HG02759 (cell line): ENCODE data around the gene ACVRL1.

Experiments
- ATAC-seq: cut with Tn5 transposase; IDR thresholded peaks from one replicate; pipeline ENCODE4 v1.9.1; 2021; ENCODE audit warnings: mild to moderate bottlenecking, moderate library complexity; ENCODE audit not compliant: unreplicated experiment

ACVRL1 gene

DNA sequence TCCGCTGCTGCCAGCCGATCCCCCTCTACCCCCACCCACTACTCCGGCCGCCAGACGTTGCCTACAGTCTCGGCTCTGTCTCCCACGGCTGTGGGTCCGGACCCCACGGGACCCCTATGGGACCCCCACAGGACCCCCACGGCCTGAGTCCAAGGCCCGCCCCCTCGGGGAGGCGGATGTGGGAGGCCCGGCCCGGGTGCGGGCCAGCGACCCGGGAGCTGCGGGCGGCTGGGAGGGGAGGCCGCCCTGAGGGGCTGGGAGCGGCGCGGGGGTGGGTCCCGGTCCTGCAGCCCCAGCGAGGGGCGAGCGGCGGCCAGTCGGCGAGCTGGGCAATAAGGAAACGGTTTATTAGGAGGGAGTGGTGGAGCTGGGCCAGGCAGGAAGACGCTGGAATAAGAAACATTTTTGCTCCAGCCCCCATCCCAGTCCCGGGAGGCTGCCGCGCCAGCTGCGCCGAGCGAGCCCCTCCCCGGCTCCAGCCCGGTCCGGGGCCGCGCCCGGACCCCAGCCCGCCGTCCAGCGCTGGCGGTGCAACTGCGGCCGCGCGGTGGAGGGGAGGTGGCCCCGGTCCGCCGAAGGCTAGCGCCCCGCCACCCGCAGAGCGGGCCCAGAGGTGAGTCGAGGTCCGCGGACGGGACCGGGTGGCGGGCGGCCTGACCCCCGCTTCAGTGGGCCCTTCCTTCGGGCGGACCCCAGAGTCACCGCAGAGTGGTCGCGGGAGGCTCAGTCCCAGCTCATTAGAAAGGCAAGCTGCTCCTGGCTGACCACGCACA, at the start of gene ACVRL1:
Gene ACVRL1, plus strand, starts transcription at position 422 of the 773 bp plus-strand sequence. CDS start 4,971 bp downstream, outside the sequence.
- no peak for ATAC-seq

DNA sequence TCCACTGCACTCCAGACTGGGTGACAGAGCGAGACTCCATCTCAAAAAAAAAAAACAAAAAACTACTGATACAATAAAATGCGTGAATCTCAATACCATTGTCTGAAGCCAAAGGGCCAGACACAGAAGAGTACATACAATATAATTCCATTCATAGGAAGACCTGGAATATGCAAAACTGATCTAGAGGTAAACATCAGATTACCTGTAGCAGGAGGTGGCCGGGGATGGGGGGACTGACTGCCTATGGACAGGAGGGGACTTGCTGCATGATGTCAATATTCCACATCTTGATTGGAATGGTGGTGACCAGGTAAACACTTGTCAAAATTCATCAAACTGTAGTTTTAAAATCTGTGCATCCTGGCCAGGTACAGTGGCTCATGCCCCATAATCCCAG, 46.3 kb upstream of the ACVRL1 start:
- ATAC-seq: no peak

DNA sequence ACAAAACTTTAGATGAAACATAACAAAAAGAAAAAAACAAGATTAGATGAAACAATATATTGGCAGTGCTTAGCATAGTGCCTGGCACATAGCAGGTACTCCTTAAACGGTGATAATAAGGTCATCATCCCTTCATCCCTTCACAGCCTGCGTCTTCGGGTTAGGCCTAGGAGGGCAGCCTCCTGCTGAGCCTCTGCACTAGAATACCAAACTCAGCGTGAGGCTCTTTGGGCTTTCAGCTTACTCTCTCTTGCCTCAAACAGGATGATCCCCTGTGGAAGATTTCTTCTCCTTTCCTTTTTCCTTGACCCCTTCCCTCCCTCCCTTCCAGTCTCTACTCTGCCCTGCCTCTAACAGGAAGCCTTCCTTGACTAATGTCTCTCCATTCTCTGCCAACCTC, 44.4 kb upstream of the ACVRL1 start:
- ATAC-seq: no peak

DNA sequence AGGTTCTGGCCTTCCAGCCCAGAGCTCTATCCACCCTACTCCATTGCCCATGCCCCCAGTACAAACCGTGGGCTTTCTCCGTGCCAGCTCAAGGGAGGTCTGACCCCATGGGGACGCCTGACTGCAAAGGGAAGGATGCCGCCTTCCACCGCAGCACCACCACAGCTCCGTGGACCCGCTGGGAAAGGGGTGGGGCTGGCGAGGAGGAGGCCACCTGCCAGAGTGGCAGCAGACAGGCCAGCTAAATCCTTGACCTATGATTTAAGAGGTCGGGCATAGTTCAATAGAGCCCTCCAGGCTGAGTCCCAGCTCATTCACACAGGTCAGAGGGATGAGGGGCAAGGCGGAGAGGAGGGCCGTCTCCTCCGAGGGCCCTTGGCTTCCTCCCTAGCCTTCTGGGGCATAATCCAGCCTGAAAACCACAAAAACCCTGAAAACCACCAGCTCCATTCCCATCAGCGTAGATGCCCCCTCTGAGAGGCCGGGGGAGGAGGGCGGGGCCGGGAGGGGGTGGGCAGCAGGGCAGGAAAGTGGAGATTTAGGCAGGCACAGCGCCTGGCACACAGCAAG, 43.9 kb upstream of the ACVRL1 start:
- ATAC-seq: no peak

DNA sequence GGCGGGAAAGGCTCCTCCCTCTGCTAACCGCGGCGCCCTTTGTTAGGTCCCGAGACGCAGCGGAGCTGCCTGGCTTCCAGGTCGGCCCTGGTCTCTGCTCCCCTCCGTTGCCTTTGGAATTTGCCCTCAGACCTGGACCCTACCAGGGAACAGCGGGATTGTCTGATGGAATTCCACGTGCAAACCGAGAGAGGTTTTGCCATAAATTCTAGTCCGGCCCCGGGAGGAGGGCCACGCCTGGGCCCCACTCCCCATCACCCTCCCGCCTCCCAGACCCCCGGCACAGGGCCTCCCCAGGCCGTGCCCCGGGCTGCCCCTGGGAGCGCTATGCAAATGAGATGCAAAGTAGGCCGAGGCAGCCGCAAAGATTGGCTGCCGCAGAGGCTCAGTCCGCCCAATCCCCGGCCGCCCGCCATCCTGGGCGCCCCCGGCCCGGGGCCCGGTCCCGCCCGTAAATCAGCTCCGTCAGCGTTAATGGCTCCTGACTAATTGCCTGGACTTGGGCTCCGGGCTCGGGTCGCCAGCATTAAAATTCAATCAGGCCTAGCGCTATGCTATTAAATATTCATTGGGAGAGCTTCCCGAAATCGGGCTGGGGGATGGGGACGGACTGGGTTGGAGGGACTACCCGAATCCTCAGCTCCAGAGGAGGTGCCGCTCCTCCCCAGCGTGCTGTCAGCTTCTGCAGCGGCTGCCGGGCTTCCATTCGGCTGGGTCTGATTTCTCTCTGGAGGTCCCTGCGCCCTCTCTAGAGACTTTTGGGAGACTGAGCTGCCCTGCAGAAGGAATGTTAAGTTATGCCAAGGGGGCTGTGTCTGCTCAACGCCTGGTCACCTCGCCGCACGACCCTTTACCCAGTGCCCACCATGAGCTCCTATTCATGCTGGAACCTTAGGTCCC, 43.1 kb upstream of the ACVRL1 start:
- no peak for ATAC-seq

DNA sequence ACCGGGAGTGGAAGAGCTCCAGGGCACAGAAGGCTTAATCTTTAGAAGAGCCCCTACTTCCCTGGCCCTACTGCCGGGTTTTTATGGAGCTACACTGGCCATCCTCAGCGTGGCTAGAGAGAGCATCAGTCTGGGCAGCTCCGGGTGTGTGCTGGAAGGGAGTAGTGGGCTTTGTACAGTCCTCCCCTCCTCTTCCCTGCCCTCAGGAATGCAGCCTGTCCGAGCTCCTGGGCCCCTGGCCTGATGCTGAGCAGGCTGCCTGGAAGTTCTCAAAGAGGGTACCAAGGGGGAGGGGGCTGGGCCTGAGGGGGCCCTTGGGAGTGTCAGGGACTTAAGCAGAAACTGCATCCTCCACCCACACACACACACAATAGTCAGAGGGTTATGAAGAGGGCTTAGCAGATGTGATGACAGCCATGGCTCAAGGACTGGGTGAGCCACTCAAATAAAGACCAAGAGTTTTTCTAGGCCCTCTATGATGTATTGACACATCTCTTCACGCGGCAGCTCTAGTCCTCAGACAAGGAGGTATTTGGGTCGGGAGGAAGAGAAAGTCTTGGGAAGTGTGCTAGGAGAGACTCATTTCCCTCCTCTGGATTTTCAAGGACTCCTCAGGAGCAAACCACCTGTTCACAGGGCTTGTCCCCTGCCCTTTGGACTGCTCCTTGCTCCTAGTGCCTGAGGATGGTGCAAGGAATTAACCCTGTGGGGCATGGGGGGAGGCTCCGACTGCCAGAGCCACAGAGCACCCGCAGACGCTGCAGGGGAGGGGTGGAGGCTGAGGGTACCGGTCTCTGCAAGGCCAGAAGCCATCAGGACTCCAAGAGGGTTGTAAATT, 42.3 kb upstream of the ACVRL1 start:
- no peak for ATAC-seq

DNA sequence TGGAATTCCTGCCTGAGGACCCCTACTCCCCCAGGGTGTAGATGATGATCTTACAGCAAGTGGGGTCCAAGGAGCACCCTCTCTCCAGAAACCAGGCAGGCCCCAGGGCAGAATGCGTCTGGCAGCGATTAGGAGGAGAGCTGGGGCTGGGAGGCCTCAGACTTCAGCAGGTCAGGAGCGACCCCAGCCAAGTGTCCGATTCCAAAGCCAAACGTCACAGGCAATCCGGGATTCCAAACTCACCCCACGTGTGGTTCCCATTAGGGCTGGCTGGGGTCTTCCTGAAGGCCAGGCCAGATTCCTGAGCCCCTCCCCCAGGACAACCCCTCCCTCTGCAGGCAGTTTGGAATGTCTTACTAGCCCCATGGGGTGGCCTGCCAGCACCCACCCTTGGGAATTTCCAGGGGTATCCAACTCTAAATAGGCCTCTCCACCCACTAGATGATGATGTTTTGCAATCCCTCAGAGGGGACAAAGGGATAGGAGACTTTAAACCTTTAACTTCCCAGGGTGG, 41.5 kb upstream of the ACVRL1 start:
- ATAC-seq: no peak

DNA sequence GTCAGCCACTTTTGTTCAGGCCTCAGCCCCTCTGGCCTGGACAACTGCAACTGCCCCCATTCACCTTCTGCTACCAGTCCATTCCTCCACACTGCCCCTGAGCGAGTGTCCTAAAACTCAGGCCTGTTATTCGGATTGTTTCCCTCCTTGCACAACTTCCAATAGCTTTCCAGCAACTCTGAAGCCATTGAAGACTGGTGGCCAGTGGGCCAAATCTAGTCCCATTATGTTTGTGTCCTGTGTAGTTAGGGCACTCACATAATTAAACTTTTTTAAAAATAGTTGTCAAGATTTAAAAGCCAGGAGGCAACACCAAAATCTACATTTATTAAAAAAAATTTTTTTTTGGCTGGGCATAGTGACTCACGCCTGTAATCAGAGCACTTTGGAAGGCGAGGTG, 41.0 kb upstream of the ACVRL1 start:
- ATAC-seq: no peak

DNA sequence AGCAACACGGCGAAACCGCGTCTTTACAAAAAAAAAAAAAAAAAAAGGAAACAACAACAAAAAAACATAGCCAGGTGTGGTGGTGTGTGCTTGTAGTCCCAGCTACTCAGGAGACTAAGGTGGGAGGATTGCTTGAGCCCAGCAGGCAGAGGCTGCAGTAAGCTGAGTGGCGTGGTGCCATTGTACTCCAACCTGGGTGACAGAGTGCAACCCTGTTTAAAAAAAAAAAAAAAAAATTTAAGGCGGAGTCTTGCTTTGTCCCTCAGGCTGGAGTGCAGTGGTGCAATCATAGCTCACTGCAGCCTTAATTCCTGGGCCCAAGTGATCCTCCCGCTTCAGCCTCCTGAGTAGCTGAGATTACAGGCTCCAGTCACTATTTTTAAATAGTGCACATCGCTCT, 40.5 kb upstream of the ACVRL1 start:
- no peak for ATAC-seq

DNA sequence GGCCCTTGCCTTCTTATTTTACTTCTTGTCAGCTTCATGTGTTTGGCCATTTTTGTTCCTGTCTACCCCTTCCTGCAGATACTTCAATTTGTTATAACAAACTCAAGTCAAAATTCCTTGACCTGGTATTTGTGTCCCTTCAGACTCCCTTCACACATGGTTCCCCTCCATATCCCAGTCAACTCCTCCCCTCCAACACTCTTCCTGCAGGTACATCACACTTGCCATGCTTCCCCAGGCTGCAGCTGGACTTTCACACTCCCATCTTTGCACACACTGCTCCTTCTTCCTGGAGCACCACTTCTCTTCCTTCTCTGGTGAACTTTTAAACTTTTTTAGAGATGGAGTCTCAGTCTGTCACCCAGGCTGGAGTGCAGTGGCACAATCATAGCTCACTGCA, 39.9 kb upstream of the ACVRL1 start:
- no peak for ATAC-seq

DNA sequence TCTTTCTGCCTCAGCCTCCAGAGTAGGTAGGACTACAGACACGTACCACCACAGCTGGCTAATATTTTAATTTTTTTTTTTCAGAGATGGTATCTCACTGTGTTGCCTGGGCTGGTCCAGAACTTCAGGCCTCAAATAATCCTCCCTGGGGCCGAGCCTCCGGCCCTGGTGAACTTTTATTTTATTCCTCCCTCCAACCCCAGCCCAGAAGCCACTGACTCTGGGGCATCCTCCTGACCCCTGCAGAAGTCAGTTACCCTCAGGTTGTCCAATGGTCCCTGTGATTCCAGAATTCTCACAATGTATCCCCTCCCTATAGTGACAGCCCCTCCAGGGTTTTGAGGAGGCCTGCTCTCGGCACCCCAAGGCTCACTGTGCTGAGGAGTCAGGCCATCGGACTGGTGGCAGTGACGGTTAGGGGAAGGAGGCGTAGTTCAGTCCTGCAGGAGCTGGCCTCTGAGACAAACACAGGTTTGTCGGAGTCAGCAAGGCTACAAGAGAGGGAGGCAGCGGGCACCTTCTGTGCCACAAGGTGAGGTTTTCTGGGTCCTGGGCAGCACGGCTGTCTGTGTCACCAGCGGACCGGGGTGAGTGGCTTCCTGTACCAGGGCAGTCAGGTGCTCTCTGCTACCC, 39.4 kb upstream of the ACVRL1 start:
- ATAC-seq: no peak

DNA sequence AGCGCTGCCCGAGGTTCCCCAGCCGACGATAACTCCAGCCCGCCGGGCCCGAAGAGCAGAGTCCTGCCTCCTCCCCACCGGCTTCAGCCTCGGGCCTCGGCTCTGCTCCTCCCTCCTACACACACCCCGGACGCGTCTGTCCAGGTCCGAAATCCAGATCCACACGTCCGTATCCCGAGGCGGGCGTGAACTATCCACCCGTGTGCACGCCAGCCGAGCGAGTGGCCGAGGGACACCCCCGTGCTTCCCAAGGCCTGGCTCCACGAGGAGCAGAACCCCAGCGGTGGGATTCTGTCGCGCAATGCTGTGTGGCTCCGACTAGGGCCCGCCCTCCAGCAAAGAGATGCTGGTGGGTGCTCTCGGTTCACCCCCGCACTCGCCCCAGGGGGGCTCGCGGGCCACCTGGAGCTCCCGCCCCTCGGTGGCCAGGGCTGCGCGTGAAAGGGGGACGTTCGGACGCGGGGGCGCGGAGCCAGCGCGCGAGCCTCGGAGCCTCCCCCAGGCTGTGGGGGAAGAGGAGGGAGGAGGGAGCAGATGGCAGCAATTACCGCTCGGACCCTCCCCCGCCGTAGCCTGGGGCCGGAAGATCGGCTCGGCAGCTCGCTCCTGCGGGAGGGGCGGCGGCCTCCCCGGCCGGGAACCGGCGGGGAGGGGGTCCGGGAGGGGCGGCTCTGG, 38.3 kb upstream of the ACVRL1 start:
- no peak for ATAC-seq

DNA sequence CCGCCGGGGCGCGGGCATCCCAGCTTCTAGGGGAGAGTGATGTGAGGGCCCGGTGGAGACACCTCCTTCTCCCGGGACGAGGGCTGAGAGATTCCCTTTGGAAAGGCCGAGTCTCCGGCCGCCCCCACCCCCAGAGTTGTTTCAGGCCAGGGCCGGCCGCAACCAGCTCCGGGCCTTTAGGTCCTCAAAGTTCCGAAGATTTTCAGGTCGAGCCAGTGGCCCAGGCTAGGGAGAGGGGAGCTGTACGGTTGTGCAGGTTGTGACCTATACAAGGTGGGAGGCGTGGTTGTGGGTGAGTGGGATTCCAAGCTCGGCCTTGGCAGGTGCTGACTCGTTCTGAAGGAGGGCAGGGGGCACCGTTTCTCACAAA, 37.8 kb upstream of the ACVRL1 start:
- ATAC-seq: no peak

DNA sequence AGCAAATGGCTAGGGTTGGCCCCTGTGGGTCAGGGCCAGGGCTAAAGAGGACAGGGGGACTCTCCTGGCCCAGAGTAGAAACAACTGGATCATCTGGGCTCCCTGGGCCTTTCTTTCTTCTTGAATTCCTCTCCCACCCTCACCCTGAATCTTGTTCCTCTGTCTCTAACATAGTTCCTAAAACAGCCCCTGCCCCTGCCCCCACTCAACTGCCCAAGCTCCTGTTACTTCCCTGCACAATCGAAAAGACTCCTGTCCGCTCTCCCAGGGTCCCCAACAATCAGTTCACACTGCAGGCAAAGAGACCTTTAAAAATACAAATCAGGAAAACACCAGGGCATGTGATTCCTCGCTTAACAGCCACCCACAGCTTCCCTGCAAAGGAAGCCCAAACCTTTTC, 37.4 kb upstream of the ACVRL1 start:
- no peak for ATAC-seq

DNA sequence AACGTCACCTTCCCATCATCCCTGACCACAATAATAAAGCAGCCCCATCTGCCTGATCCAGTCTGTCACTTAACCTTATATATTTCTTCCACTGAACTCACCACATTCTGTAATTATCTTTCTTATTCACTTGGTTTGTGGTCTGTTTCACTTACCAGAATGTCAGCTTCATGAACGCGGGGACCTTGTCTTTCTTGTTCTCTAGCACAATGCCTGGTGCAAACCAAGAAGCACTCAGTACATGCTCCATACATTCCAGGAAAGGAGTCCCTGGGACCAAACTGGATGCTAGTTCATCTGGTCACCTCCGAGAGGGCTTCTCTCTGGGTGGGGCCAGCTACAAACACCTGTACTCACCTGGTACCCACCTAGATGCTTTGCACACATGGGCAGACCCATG, 36.8 kb upstream of the ACVRL1 start:
- ATAC-seq: no peak

DNA sequence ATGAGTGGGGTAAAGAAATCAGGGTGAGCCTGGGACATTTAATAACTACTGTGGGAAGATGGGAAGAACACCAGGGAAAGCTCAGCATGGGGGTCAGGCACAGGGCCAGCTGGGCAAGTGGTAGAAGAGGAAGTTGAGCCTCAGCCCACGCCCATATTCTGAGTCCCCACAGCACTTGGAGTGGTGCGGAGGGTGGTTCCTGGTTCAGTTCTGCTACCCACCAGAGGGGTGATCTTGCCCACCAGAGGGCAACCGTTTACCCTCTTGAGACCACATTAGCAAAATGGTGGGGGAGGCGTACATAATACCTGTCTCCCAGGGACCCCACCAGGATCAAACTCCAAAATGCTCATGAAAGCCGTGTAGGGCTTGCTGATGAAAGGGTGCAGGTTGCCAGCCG, 36.2 kb upstream of the ACVRL1 start:
- no peak for ATAC-seq

DNA sequence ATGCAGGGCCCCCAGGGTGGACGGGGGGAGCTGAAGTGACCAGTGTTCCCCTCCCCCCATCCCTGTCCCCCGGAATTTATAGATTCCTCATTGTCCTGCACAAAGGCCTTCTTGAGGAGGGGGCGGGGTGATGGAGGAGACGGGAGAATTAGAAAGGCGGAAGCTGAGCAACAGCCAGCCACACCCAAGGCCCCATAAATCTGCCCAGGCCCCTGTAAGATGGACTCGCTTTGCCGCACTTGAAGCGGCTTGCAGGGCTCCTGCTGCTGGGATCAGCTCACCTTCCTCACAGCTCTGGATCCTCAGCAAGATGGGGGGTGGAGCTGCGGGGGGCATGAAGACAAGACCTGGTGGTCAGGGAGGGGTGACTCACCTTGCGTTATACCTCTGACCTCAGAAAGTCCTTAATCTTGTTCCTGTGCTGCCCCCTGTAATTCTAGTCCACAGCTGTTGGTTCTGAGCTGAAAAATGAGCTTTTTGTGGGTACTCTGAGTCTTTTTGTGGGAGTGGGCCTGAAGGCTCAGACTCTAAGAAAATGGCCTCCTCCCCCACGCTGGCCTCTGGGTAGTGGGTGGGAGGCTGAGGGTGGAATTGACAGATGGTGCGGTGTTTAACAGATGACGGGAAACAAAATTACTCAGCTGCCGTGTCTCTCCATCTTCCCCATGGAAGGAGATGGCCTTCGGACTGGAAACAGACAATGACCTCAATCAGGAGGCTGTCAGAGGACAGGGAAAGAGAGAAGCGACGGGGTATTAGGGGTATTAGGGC, 35.2 kb upstream of the ACVRL1 start:
- no peak for ATAC-seq

DNA sequence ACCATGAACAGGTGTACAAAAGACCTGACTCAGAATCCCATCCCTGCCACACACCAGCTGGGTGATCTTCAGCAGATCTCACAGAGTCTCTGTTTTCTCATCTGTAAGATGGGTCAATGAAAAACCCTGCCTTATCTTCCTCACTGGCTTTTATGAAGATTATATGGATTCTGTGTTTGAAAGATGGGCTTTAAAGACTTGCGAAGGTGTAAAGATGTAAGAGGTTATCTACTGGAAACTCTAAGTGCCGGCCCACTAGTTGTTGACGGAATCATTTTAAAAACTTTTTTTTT, 34.7 kb upstream of the ACVRL1 start:
- no peak for ATAC-seq
